Liver (tissue), 9 donors: ENCODE results near the gene SPAG9. TPM values are rescaled to one million over a fixed set of nuclear protein-coding genes. Genes with fewer than 3 reads are reported as not detected.
A peak's percentile ranks its signal among the peaks of the same experiment; 100 is the strongest.

Experiments used
- DNase-seq: peaks from one replicate; pipeline ENCODE4 v3.0.0-alpha.2; 2017; ENCODE audit warnings: low spot score
- H3K27ac ChIP-seq, 2 donors: one replicate each; pipeline ENCODE4 v1.7.0; 2013; ENCODE audit warnings: inconsistent platforms in 2 of 2, low read length in 2 of 2, control low read depth in 1 of 2, low read depth in 1 of 2, mild to moderate bottlenecking in 1 of 2
- H3K27me3 ChIP-seq, 4 donors: one replicate each; pipeline versions ENCODE4 v1.6.1 to v1.7.0; 2013; ENCODE audit warnings: low read length in 3 of 4, inconsistent platforms in 1 of 4, mild to moderate bottlenecking in 1 of 4, moderate library complexity in 1 of 4; ENCODE audit not compliant: control insufficient read depth in 4 of 4, insufficient read depth in 4 of 4
- H3K36me3 ChIP-seq, 4 donors: one replicate each; pipeline versions ENCODE4 v1.6.1 to v1.7.0; 2013; ENCODE audit warnings: low read length in 3 of 4, mild to moderate bottlenecking in 3 of 4, low read depth in 1 of 4, moderate library complexity in 1 of 4; ENCODE audit not compliant: control insufficient read depth in 4 of 4, insufficient read depth in 3 of 4
- H3K4me1 ChIP-seq, 4 donors: one replicate each; pipeline versions ENCODE4 v1.6.1 to v1.7.0; 2013; ENCODE audit warnings: low read length in 3 of 4, mild to moderate bottlenecking in 3 of 4, moderate library complexity in 1 of 4; ENCODE audit not compliant: control insufficient read depth in 4 of 4, insufficient read depth in 4 of 4
- H3K4me3 ChIP-seq, 3 donors: one replicate each; pipeline versions ENCODE4 v1.6.1 to v1.7.0; 2013; ENCODE audit warnings: low read length in 3 of 3, control low read depth in 1 of 3, low read depth in 1 of 3, mild to moderate bottlenecking in 1 of 3
- H3K9ac ChIP-seq, 2 donors: one replicate each; pipeline ENCODE4 v1.7.0; 2013; ENCODE audit warnings: low read length in 2 of 2, mild to moderate bottlenecking in 2 of 2, moderate library complexity in 2 of 2, control low read depth in 1 of 2, low read depth in 1 of 2
- H3K9me3 ChIP-seq, 4 donors: one replicate each; pipeline versions ENCODE4 v1.6.1 to v1.7.0; 2013; ENCODE audit warnings: low read length in 3 of 4; ENCODE audit not compliant: control insufficient read depth in 4 of 4
- ATF3 ChIP-seq: IDR thresholded peaks from 2 replicates; pipeline ENCODE4 v1.6.1; 2016; ENCODE audit warnings: antibody characterized with exemption
- EGR1 ChIP-seq, 2 donors: IDR thresholded peaks; 2 replicates each; pipeline ENCODE4 v1.6.1; 2016 to 2018; ENCODE audit warnings: antibody characterized with exemption in 2 of 2, low read depth in 2 of 2
- FOXA1 ChIP-seq: IDR thresholded peaks from 2 replicates; pipeline ENCODE4 v1.6.1; 2016; ENCODE audit warnings: antibody characterized with exemption
- FOXA2 ChIP-seq: IDR thresholded peaks from 2 replicates; pipeline ENCODE4 v1.6.1; 2016; ENCODE audit warnings: antibody characterized with exemption
- GABPA ChIP-seq, 2 donors: IDR thresholded peaks in 1 of 2; conservative IDR thresholded peaks in 1 of 2; 2 replicates each; pipeline ENCODE4 v1.6.1; 2016; ENCODE audit warnings: antibody characterized with exemption in 2 of 2, mild to moderate bottlenecking in 1 of 2, moderate library complexity in 1 of 2
- HNF4A ChIP-seq, 2 donors: conservative IDR thresholded peaks; 2 replicates each; pipeline ENCODE4 v1.6.1; 2016; ENCODE audit warnings: antibody characterized with exemption in 2 of 2, mild to moderate bottlenecking in 2 of 2
- HNF4G ChIP-seq: IDR thresholded peaks from 2 replicates; pipeline ENCODE4 v1.6.1; 2016; ENCODE audit warnings: antibody characterized with exemption
- JUND ChIP-seq, 2 donors: IDR thresholded peaks; 2 replicates each; pipeline ENCODE4 v1.6.1; 2016; ENCODE audit warnings: antibody characterized with exemption in 2 of 2
- MAX ChIP-seq: IDR thresholded peaks from 2 replicates; pipeline ENCODE4 v1.6.1; 2016; ENCODE audit warnings: antibody characterized with exemption
- NR2F2 ChIP-seq: IDR thresholded peaks from 2 replicates; pipeline ENCODE4 v1.6.1; 2016; ENCODE audit warnings: antibody characterized with exemption
- RAD21 ChIP-seq, 2 donors: IDR thresholded peaks; 2 replicates each; pipeline ENCODE4 v1.6.1; 2016; ENCODE audit warnings: antibody characterized with exemption in 2 of 2, mild to moderate bottlenecking in 2 of 2
- REST ChIP-seq: IDR thresholded peaks from 2 replicates; pipeline ENCODE4 v1.6.1; 2016; ENCODE audit warnings: antibody characterized with exemption, mild to moderate bottlenecking
- RXRA ChIP-seq, 2 donors: IDR thresholded peaks; 2 replicates each; pipeline ENCODE4 v1.6.1; 2017 to 2018; ENCODE audit warnings: antibody characterized with exemption in 2 of 2, mild to moderate bottlenecking in 1 of 2
- SP1 ChIP-seq: IDR thresholded peaks from 2 replicates; pipeline ENCODE4 v1.6.1; 2018; ENCODE audit warnings: antibody characterized with exemption, mild to moderate bottlenecking
- TAF1 ChIP-seq: conservative IDR thresholded peaks from 2 replicates; pipeline ENCODE4 v1.6.1; 2016; ENCODE audit warnings: antibody characterized with exemption, mild to moderate bottlenecking
- YY1 ChIP-seq: IDR thresholded peaks from 2 replicates; pipeline ENCODE4 v1.6.1; 2016; ENCODE audit warnings: antibody characterized with exemption, mild to moderate bottlenecking
- ZBTB33 ChIP-seq: IDR thresholded peaks from 2 replicates; pipeline ENCODE4 v1.6.1; 2016; ENCODE audit warnings: antibody characterized with exemption
- WGBS: extraction: QIAGEN DNeasy Blood & Tissue Kit; methylation state at CpG from one replicate; pipeline ENCODE4 v1.1.7; 2013; 5-methylcytosine and 5-hydroxymethylcytosine counted together
- polyA plus RNA-seq, 2 donors: library from polyadenylated mRNA; stranded (reverse) in 1 of 2; unstranded in 1 of 2; fragments of 200-250 nt in 1 of 2; fragments of >200 nt in 1 of 2; fragmentation: Nextera tagmentation in 1 of 2; extraction: Ambion mirVana in 1 of 2; gene quantifications; one replicate each; pipeline versions ENCODE4 v1.2.1 to v1.2.3, GENCODE V29; 2013 to 2015
- total RNA-seq, 2 donors: library from RNA; depleted of rRNA; stranded (reverse); fragments of >200 nt; gene quantifications; one replicate each; pipeline ENCODE4 v1.2.3, GENCODE V29; 2014
- TF ChIP-seq, protein P1 (sequence below): fragments of 150-350 bp; IDR thresholded peaks from 2 replicates; pipeline ENCODE4 v1.5.1; 2017; ENCODE audit warnings: improper control_type of control experiment, low read depth, low read length; ENCODE audit not compliant: missing input control
- donor health status: healthy.
- donor health status: healthy.
- donor health status: healthy.
- donor health status: healthy.
- donor health status: healthy.

The SPAG9 gene
- total and polyA plus RNA-seq, 4 donors = 12.0 to 94.0 (median 18.4) TPM

DNA sequence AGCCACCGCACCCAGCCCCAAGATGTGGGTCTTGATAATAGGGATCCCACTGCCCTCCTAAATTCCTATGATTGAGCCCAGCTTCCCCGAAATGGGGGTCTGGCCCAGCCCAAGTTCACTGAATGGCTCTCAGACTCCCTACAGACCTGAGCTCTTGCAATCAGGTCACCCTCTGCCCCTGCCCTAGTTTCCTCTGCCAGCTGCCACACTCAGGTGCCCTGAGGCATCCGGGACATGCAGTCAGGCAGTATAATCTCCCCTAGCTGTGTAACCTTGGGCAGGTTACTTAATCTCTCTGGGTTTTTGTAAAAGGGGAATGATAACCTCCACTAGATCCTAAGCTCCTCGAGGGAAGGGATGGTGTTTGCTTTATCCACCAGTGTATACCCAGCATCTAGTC is 193.4 kb downstream of the SPAG9 start:
- Histone ChIP-seq H3K27me3 (no peaks in the 10 kb centered on the region), H3K9ac (no peak overlapping the region), H3K36me3 (no peaks in the 10 kb centered on the region), H3K9me3 (no peaks in the 10 kb centered on the region), H3K4me3 (no peak overlapping the region), H3K4me1 (peaks cover 8 to 32% (median 22%) of the 10 kb centered on the region in 4 donors), H3K27ac (no peak overlapping the region)
- DNase-seq = no peak
- 87% methylated on average over 4 of the region's 4 CpGs for WGBS
- TF ChIP-seq MAX = no peak
- TF ChIP-seq RXRA (IDR thresholded peaks at IDR 0.05) = peak in 1 of 2 donors; percentile 31
- no peak for TF ChIP-seq REST
- TF ChIP-seq ATF3 = no peak
- no peak for TF ChIP-seq EGR1 (IDR thresholded peaks at IDR 0.05; ENCODE audit: low read depth in 2 of 2)
- TF ChIP-seq GABPA (IDR thresholded peaks at IDR 0.05 in 1 of 2, conservative IDR thresholded peaks at IDR 0.05 in 1 of 2) = no peak
- TF ChIP-seq YY1 = no peak
- no peak for TF ChIP-seq RAD21 (IDR thresholded peaks at IDR 0.05)

GRCh38 chr17:50926523-50926922 is 194.1 kb downstream of the SPAG9 start:
- no peak for DNase-seq
- no peaks in the 10 kb centered on the region for H3K36me3 ChIP-seq
- no peaks in the 10 kb centered on the region for H3K27me3 ChIP-seq
- 89% methylated on average over 7 of the region's 7 CpGs for WGBS
- H3K9me3 ChIP-seq = no peaks in the 10 kb centered on the region
- peaks cover 10 to 32% (median 15%) of the 10 kb centered on the region in 4 donors for H3K4me1 ChIP-seq
- no peak overlapping the region for H3K27ac ChIP-seq
- no peak for TF ChIP-seq MAX
- no peak overlapping the region for H3K4me3 ChIP-seq
- H3K9ac ChIP-seq = no peak overlapping the region

- H3K27ac ChIP-seq = no peak overlapping the region
- no peaks in the 10 kb centered on the region for H3K36me3 ChIP-seq
- H3K27me3 ChIP-seq = no peaks in the 10 kb centered on the region
- H3K4me3 ChIP-seq = no peak overlapping the region
- no peaks in the 10 kb centered on the region for H3K9me3 ChIP-seq
- WGBS = 95% methylated on average over 6 of the region's 6 CpGs
- no peak overlapping the region for H3K9ac ChIP-seq
- DNase-seq = no peak
- peaks cover 8 to 25% (median 18%) of the 10 kb centered on the region in 4 donors for H3K4me1 ChIP-seq
- TF ChIP-seq RAD21 (IDR thresholded peaks at IDR 0.05) (no peak), HNF4G (no peak), SP1 (no peak), RXRA (IDR thresholded peaks at IDR 0.05) (no peak), ZBTB33 (no peak), NR2F2 (no peak), FOXA1 (no peak), HNF4A (conservative IDR thresholded peaks at IDR 0.05) (no peak), TAF1 (no peak), EGR1 (IDR thresholded peaks at IDR 0.05; ENCODE audit: low read depth in 2 of 2) (no peak), ATF3 (no peak), YY1 (no peak), FOXA2 (no peak), JUND (IDR thresholded peaks at IDR 0.05) (no peak), MAX (no peak)
- TF ChIP-seq, protein P1, sequence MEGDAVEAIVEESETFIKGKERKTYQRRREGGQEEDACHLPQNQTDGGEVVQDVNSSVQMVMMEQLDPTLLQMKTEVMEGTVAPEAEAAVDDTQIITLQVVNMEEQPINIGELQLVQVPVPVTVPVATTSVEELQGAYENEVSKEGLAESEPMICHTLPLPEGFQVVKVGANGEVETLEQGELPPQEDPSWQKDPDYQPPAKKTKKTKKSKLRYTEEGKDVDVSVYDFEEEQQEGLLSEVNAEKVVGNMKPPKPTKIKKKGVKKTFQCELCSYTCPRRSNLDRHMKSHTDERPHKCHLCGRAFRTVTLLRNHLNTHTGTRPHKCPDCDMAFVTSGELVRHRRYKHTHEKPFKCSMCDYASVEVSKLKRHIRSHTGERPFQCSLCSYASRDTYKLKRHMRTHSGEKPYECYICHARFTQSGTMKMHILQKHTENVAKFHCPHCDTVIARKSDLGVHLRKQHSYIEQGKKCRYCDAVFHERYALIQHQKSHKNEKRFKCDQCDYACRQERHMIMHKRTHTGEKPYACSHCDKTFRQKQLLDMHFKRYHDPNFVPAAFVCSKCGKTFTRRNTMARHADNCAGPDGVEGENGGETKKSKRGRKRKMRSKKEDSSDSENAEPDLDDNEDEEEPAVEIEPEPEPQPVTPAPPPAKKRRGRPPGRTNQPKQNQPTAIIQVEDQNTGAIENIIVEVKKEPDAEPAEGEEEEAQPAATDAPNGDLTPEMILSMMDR = no peak
These were observed 195.3 kb downstream of the SPAG9 start for GRCh38 chr17:50925296-50925891.
